ENCODE measurements around the gene SLC7A6OS.

The SLC7A6OS gene

GRCh38 chr16:68349838-68350410, 39.2 kb upstream of the SLC7A6OS start:
- TF ChIP-seq POLR2A (IDR thresholded peaks at IDR 0.05; ENCODE audit: low read length): no peak
- TF ChIP-seq GATA1 (IDR thresholded peaks at IDR 0.05; ENCODE audit: low read depth, low read length): no peak
- no peak for DNase-seq

- TF ChIP-seq POLR2A (IDR thresholded peaks at IDR 0.05; ENCODE audit: low read length) (no peak), GATA1 (IDR thresholded peaks at IDR 0.05; ENCODE audit: low read depth, low read length) (no peak)
These were observed 38.1 kb upstream of the SLC7A6OS start for GRCh38 chr16:68348639-68349445.

DNA sequence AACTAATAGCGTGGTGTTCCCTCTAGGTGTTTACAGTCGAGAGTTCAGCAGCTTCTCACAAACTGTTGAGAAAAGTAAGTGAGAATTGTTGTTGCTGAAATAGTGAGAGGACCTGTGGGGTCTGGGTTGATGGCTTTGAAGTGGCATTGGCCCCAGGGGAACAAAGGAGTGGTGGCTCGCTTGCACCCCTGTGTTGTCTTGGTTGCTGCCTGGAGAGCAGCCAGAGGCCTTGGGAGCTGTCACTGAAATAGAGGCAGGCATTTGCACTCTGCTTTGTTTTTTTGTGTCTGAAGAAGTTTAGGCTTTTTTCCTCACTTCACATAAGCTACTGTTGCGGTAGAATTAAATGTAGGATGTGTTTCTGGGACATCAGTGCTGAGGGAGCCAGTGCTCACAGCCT, 36.9 kb upstream of the SLC7A6OS start:
- TF ChIP-seq GATA1 (IDR thresholded peaks at IDR 0.05; ENCODE audit: low read depth, low read length) (no peak), POLR2A (IDR thresholded peaks at IDR 0.05; ENCODE audit: low read length) (no peak)
- DNase-seq: no peak

More at GRCh38 chr16:68348639-68349445, 38.1 kb upstream of the SLC7A6OS start:
- no peak for DNase-seq

DNA sequence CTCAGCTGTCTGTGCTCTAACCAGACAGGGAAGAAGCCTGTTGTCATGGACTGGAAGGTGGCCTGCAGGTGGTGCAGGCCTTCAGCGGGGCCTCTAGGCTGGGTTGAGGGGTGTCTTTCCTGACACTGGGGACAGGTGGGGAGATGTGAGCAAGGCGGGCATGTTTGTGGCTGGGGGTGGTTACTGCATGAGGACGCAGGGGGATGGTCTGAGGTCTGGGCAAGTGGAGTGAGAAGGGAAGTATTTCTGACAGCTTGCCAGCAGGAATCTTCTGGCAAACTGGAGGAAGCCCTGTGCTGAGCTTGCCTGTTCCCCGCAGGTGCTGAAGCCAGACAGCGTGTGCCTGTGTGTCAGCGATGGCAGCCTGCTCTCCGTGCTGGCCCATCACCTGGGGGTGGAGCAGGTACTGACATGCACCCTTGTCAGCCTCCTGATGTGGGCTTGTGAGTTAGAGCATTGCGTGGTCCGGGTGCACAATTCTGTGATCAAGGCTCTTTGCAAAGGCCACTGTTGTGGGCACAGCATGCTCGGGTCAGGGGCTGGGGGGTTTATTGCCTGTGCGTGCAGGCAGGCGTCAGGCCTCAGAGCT, 36.2 kb upstream of the SLC7A6OS start:
- no peak for DNase-seq
- TF ChIP-seq GATA1 (IDR thresholded peaks at IDR 0.05; ENCODE audit: low read depth, low read length) (no peak), POLR2A (IDR thresholded peaks at IDR 0.05; ENCODE audit: low read length) (no peak)

- TF ChIP-seq GATA1 (IDR thresholded peaks at IDR 0.05; ENCODE audit: low read depth, low read length) (no peak), POLR2A (IDR thresholded peaks at IDR 0.05; ENCODE audit: low read length) (no peak)
- no peak for DNase-seq
These were observed 35.4 kb upstream of the SLC7A6OS start for GRCh38 chr16:68345958-68346635.

DNA sequence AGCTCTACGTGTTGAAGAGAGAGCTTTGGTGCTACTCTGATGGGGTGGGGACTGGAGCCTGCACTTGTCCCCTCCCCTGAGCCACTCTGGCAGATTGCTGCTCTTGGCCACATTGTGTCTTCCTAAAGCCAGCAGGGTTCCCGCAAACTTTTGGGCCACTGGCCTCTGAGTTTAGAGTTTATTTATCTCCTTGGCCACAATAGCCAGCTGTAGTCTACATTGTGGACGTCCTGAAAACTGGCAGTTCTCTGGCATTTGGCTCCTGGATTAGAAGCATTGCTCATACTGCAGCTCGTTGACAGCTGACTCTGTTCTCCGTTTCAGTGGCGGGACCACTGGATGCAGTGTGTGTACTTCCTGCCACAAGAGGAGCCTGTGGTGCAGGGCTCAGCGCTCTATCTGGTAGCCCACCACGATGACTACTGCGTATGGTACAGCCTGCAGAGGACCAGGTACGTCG, 34.6 kb upstream of the SLC7A6OS start:
- DNase-seq: no peak
- TF ChIP-seq POLR2A (IDR thresholded peaks at IDR 0.05; ENCODE audit: low read length) (no peak), GATA1 (IDR thresholded peaks at IDR 0.05; ENCODE audit: low read depth, low read length) (no peak)

DNA sequence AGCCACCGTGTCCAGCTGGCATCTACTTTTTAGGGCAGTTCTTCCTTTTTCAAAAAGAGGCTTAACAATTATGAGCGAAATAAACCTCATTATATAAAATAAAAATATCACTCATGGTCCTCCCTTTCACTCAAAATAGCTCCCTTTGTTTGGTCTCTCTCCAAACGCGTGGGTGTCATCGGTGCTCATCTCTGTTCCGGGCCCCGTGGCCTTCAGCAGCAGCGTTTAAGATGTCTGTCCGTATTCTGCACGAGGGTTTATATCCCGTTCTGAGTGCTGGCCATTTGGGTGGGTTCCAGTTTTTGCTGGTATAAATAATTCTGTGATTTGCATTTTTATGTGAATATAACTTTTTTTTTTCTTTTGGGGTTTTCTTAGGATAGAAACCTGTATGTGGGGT, 33.5 kb upstream of the SLC7A6OS start:
- TF ChIP-seq GATA1 (IDR thresholded peaks at IDR 0.05; ENCODE audit: low read depth, low read length) (no peak), POLR2A (IDR thresholded peaks at IDR 0.05; ENCODE audit: low read length) (no peak)
- no peak for DNase-seq

GRCh38 chr16:68343137-68343536, 32.4 kb upstream of the SLC7A6OS start:
- DNase-seq: no peak
- TF ChIP-seq GATA1 (IDR thresholded peaks at IDR 0.05; ENCODE audit: low read depth, low read length) (no peak), POLR2A (IDR thresholded peaks at IDR 0.05; ENCODE audit: low read length) (no peak)

- no peak for DNase-seq
- TF ChIP-seq GATA1 (IDR thresholded peaks at IDR 0.05; ENCODE audit: low read depth, low read length): no peak
- no peak for TF ChIP-seq POLR2A (IDR thresholded peaks at IDR 0.05; ENCODE audit: low read length)
These were observed 31.9 kb upstream of the SLC7A6OS start for GRCh38 chr16:68342620-68343019.

- TF ChIP-seq POLR2A (IDR thresholded peaks at IDR 0.05; ENCODE audit: low read length) (no peak), GATA1 (IDR thresholded peaks at IDR 0.05; ENCODE audit: low read depth, low read length) (no peak)
- DNase-seq: no peak
These were observed 28.5 kb upstream of the SLC7A6OS start for GRCh38 chr16:68339214-68339613.

DNA sequence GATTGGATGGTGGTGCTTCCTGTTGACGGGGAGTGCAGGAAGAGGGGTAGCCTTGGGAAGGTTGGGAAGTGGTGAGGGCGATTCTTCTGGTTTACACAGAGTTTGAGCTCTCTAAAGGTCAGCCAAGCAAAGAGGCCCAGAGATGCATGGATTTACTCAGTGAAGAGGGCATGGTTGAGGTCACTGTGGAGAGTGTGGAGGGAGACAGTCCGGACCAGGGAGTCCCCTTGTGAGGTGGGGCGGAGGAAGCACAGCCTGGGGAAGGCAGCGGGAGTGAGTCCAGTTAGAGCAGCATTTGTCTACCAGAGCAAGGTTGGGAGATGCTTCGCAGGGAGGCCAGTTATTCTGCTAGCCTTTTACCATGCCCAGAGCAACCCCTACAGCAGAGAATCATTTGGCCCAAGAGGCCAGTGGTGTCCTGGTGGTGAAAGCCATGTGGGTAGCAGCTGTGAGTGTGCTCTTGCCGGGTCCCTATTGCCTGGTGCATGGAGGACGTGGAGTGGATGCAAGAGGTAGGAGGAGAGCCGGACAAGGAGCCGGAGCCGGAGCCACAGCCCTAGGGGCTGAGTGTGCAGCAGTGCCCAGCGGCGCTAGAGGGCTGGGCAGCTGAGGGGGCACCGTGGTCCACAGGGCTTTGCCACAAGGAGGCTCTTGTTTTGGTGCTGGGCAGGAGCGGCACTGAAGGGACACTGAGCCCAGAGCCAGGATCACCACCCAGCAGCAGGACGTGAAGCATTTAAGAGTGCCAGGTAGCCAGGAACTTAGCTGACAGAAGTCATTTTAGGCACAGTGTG, 27.8 kb upstream of the SLC7A6OS start:
- TF ChIP-seq POLR2A (IDR thresholded peaks at IDR 0.05; ENCODE audit: low read length) (no peak), GATA1 (IDR thresholded peaks at IDR 0.05; ENCODE audit: low read depth, low read length) (no peak)

DNA sequence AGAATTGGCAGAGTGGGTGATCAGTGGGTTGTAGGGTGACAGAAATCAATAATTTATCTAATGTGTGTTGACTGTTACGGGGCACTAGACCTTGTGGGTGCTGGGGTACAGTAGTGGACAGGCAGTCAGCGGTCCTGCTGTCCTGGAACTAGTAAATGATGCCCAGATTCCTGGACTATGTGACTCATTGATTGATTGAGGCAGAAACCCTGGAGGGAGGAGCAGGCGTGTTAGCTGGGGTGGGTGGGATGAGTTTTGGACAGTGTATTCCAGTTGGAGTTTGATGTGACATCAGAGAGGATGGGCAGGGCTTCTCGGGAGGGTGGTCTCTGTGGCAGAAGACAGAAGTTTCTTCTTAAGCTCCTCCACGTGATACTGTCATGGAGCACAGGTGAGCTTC, 24.4 kb upstream of the SLC7A6OS start:
- no peak for TF ChIP-seq GATA1 (IDR thresholded peaks at IDR 0.05; ENCODE audit: low read depth, low read length)
- no peak for TF ChIP-seq POLR2A (IDR thresholded peaks at IDR 0.05; ENCODE audit: low read length)
- DNase-seq: no peak

More for the DNA sequence above, 27.8 kb upstream of the SLC7A6OS start:
- DNase-seq: no peak

GRCh38 chr16:68332411-68333121, 21.8 kb upstream of the SLC7A6OS start:
- TF ChIP-seq GATA1 (IDR thresholded peaks at IDR 0.05; ENCODE audit: low read depth, low read length) (no peak), POLR2A (IDR thresholded peaks at IDR 0.05; ENCODE audit: low read length) (no peak)
- no peak for DNase-seq
